Measurements from ENCODE around the gene WHRN. TPM values are rescaled to one million over a fixed set of nuclear protein-coding genes. Genes with fewer than 3 reads are reported as not detected.
A peak's percentile ranks its signal among the peaks of the same experiment; 100 is the strongest.

The WHRN gene
- total and polyA plus RNA-seq, 9 of the 15 experiments (the other 6 are each of a cell fraction or from before 2014, with no cell fraction given): 0.31 to 14.1 (median 3.0) TPM

- TF ChIP-seq ZNF586 (CRISPR knock-in tag; conservative IDR thresholded peaks at IDR 0.05) (no peak), ZNF316 (IDR thresholded peaks at IDR 0.05) (peak; percentile 70), ELF2 (CRISPR knock-in tag; IDR thresholded peaks at IDR 0.05) (no peak), SMARCC2 (IDR thresholded peaks at IDR 0.05; ENCODE audit: low read depth) (no peak; the same call in 1 of the 2 replicates), POLR2AphosphoS2 (IDR thresholded peaks at IDR 0.05; ENCODE audit: low read length) (no peak), ASH1L (IDR thresholded peaks at IDR 0.05; ENCODE audit: borderline replicate concordance, low read depth, partially characterized antibody) (no peak), PURB (CRISPR knock-in tag; IDR thresholded peaks at IDR 0.05; ENCODE audit: low read depth) (no peak), SETDB1 (IDR thresholded peaks at IDR 0.05; ENCODE audit: low read length) (no peak), ZNF57 (CRISPR knock-in tag; IDR thresholded peaks at IDR 0.05) (no peak), GTF2A2 (tag; IDR thresholded peaks at IDR 0.05) (no peak), ZNF124 (CRISPR knock-in tag; IDR thresholded peaks at IDR 0.05) (no peak), FOXA3 (CRISPR knock-in tag; conservative IDR thresholded peaks at IDR 0.05 in 1 of 2, IDR thresholded peaks at IDR 0.05 in 1 of 2) (0 out of 4 replicates have a peak, but pooled peaks of 1 of the 2 experiments have one; percentile 13), DACH1 (IDR thresholded peaks at IDR 0.05; ENCODE audit: partially characterized antibody) (no peak), RUNX1 (IDR thresholded peaks at IDR 0.05; ENCODE audit: low read depth) (no peak), MXD1 (CRISPR knock-in tag; IDR thresholded peaks at IDR 0.05; ENCODE audit: borderline replicate concordance, poor library complexity, severe bottlenecking) (no peak), PTTG1 (tag; IDR thresholded peaks at IDR 0.05; ENCODE audit: low read depth) (no peak), DIDO1 (tag; IDR thresholded peaks at IDR 0.05; ENCODE audit: low read depth) (peak; percentile 54; the same call in 1 of the 2 replicates), RFX1 (IDR thresholded peaks at IDR 0.05) (no peak), ZNF347 (CRISPR knock-in tag; IDR thresholded peaks at IDR 0.05; ENCODE audit: low read depth) (no peak), CREB1 (IDR thresholded peaks at IDR 0.05) (peak; percentile 33; the same call in 1 of the 2 replicates), CREB1 (CRISPR knock-in tag; IDR thresholded peaks at IDR 0.05) (peak; percentile 44; the same call in 1 of the 2 replicates), PML (IDR thresholded peaks at IDR 0.05; ENCODE audit: low read length) (no peak), CHAMP1 (IDR thresholded peaks at IDR 0.05) (no peak), MECOM (CRISPR knock-in tag; IDR thresholded peaks at IDR 0.05) (no peak), ZNF175 (CRISPR knock-in tag; IDR thresholded peaks at IDR 0.05; ENCODE audit: low read depth) (no peak), STAT5B (CRISPR knock-in tag; IDR thresholded peaks at IDR 0.05) (no peak), ADNP (tag; IDR thresholded peaks at IDR 0.05) (peak; percentile 73), TCF15 (CRISPR knock-in tag; IDR thresholded peaks at IDR 0.05) (0 out of 2 replicates have a peak, but pooled peaks have one; percentile 11)
Measured at GRCh38 chr9:114484854-114485443, 20.3 kb downstream of the WHRN start (continued).

Measured in K562 (cell line).